A549 (cell line): Measurements from ENCODE around the gene ATP10A. TPM values are rescaled to one million over a fixed set of nuclear protein-coding genes. Genes with fewer than 3 reads are reported as not detected.

Experiments used
- ATAC-seq, 2 experiments: fragments of 200-7000 bp in 1 of 2; fragments of >200 bp in 1 of 2; cut with Nextera tagmentation in 1 of 2; cut with Tn5 transposase in 1 of 2; 3 replicates each; pipeline versions ENCODE4 v1.8.0 to v1.9.1; 2018 to 2020; ENCODE audit warnings: mild to moderate bottlenecking in 1 of 2, moderate library complexity in 1 of 2
- CTCF ChIA-PET: fragments of 300-600 bp; sonication (Branson Sonifier 250); formaldehyde crosslinking; extraction: SDS; loops from one replicate; lab custom pipeline; 2021; ENCODE audit warnings: antibody characterized with exemption, inconsistent platforms; lab: Yijun Ruan, JAX
- POLR2A ChIA-PET: fragments of 350-600 bp; formaldehyde crosslinking; extraction: SDS; loops from one replicate; lab custom pipeline; 2021; ENCODE audit warnings: antibody characterized with exemption, inconsistent platforms; lab: Yijun Ruan, JAX
- DNase-seq, 2 experiments: peaks; one replicate each; pipeline versions ENCODE4 v3.0.0 to v3.0.0-alpha.2; 2011 to 2016; ENCODE audit warnings: low read depth in 1 of 2, low spot score in 1 of 2
- FAIRE-seq: peaks from 2 replicates; lab custom pipeline; 2011; peaks lifted over from hg19 to GRCh38; lab: Jason Lieb, UNC
- H3K27ac ChIP-seq, 2 experiments: fragments of >200 bp; sonication (Bioruptor Twin); formaldehyde crosslinking; 3 replicates each; pipeline ENCODE4 v1.5.1; 2016 to 2017
- H3K4me1 ChIP-seq: fragments of >200 bp; sonication (Bioruptor Twin); formaldehyde crosslinking; 3 replicates; pipeline ENCODE4 v1.6.1; 2016
- H3K4me2 ChIP-seq: fragments of >200 bp; sonication (Bioruptor Twin); formaldehyde crosslinking; 3 replicates; pipeline ENCODE4 v1.6.1; 2016
- H3K4me3 ChIP-seq: fragments of >200 bp; sonication (Bioruptor Twin); formaldehyde crosslinking; 3 replicates; pipeline ENCODE4 v1.5.1; 2016
- H3K9me3 ChIP-seq: fragments of >200 bp; sonication (Bioruptor Twin); formaldehyde crosslinking; 3 replicates; pipeline ENCODE4 v1.6.1; 2016
- BCL3 ChIP-seq: fragments of >200 bp; sonication (Bioruptor Twin); formaldehyde crosslinking; IDR thresholded peaks from 3 replicates; pipeline ENCODE4 v1.6.1; 2016
- EHF ChIP-seq: fragments of 250-450 bp; sonication (Bioruptor Pico); IDR thresholded peaks from 2 replicates; pipeline ENCODE4 v1.5.0; 2020; ENCODE audit warnings: mild to moderate bottlenecking
- ELK1 ChIP-seq: fragments of 150-350 bp; IDR thresholded peaks from 2 replicates; pipeline ENCODE4 v1.6.1; 2014; ENCODE audit warnings: low read depth, mild to moderate bottlenecking, low read length
- FOSL2 ChIP-seq, 2 experiments: fragments of 450-650 bp in 1 of 2; fragments of >200 bp in 1 of 2; sonication (Bioruptor Twin) in 1 of 2; formaldehyde crosslinking; IDR thresholded peaks; 2 replicates each; pipeline versions ENCODE4 v1.5.0 to v1.6.1; 2016 to 2020; ENCODE audit warnings: mild to moderate bottlenecking in 1 of 2, moderate library complexity in 1 of 2
- HMGXB4 ChIP-seq: fragments of 250-450 bp; sonication (Bioruptor Pico); IDR thresholded peaks from 2 replicates; pipeline ENCODE4 v1.5.0; 2021; ENCODE audit warnings: mild to moderate bottlenecking, moderate library complexity, borderline replicate concordance
- JUNB ChIP-seq: fragments of >200 bp; sonication (Bioruptor Twin); formaldehyde crosslinking; IDR thresholded peaks from 2 replicates; pipeline ENCODE4 v1.6.1; 2016
- KDM5A ChIP-seq: fragments of 200-600 bp; sonication (generic); IDR thresholded peaks from 2 replicates; pipeline ENCODE4 v1.6.1; 2016; ENCODE audit warnings: antibody characterized with exemption, mild to moderate bottlenecking
- PHF8 ChIP-seq: fragments of 200-600 bp; sonication (generic); IDR thresholded peaks from 2 replicates; pipeline ENCODE4 v1.6.1; 2016; ENCODE audit warnings: low read depth, mild to moderate bottlenecking, antibody characterized with exemption, moderate library complexity, borderline replicate concordance
- POLR2A ChIP-seq: IDR thresholded peaks from 2 replicates; pipeline ENCODE4 v1.6.1; 2012; ENCODE audit warnings: mild to moderate bottlenecking, low read length
- RAD21 ChIP-seq, 2 experiments: fragments of >200 bp in 1 of 2; sonication (Bioruptor Twin) in 1 of 2; formaldehyde crosslinking in 1 of 2; IDR thresholded peaks in 1 of 2; conservative IDR thresholded peaks in 1 of 2; 2 replicates in 1 of 2; 3 replicates in 1 of 2; pipeline ENCODE4 v1.6.1; 2012 to 2018; ENCODE audit warnings: inconsistent platforms in 1 of 2
- RCOR1 ChIP-seq: fragments of 150-350 bp; IDR thresholded peaks from 2 replicates; pipeline ENCODE4 v1.6.1; 2014; ENCODE audit warnings: antibody characterized with exemption, low read length, low read depth
- ZNF302 ChIP-seq: fragments of 250-450 bp; sonication (Bioruptor Pico); IDR thresholded peaks from 2 replicates; pipeline ENCODE4 v1.9.0; 2021; ENCODE audit warnings: inconsistent platforms, mild to moderate bottlenecking, moderate library complexity
- WGBS: methylation state at CpG from one replicate; pipeline ENCODE4 v1.1.6; 2017; ENCODE audit errors: missing lambda C conversion rate; 5-methylcytosine and 5-hydroxymethylcytosine counted together
- polyA plus RNA-seq, 4 experiments: library from polyadenylated mRNA; depleted of rRNA in 3 of 4; stranded (reverse); fragments of >200 nt; fragmentation: RNase III in 1 of 4; extraction: RNeasy Plus Mini Kit Qiagen cat#74134 plus additional on column Dnase treatment in 1 of 4; gene quantifications; 2 replicates in 3 of 4; 3 replicates in 1 of 4; pipeline ENCODE4 v1.2.3, GENCODE V29; 2011 to 2017

ATP10A gene
- polyA plus RNA-seq, 2 of the 4 experiments (the other 2 are of a cell fraction) = 5.9 to 7.6 TPM

- Histone ChIP-seq H3K9me3 (no peaks in the 10 kb centered on the region), H3K4me3 (no peak overlapping the region), H3K4me1 (no peaks in the 10 kb centered on the region), H3K4me2 (no peak overlapping the region), H3K27ac (no peak overlapping the region)
- TF ChIP-seq HMGXB4 (CRISPR knock-in tag) (no peak), RAD21 (conservative IDR thresholded peaks at IDR 0.05 in 1 of 2, IDR thresholded peaks at IDR 0.05 in 1 of 2) (no peak), JUNB (no peak), POLR2A (no peak), EHF (CRISPR knock-in tag) (no peak)
- DNase-seq (no peak), ATAC-seq (no peak), FAIRE-seq (no peak)
- WGBS = 83% methylated on average over 28 of the region's 30 CpGs
- ChIA-PET CTCF (interaction anchor here (0.7 kb wide), 1 partner anchor 14 kb away, joined by 3 read pairs; no protein-coding TSS in a partner anchor), POLR2A (no interaction called here)
Measured at GRCh38 chr15:25735550-25736384, 127.4 kb downstream of the ATP10A start.

GRCh38 chr15:25734680-25735355 lies 128.3 kb downstream of the ATP10A start:
- no peak for FAIRE-seq

GRCh38 chr15:25733856-25734679 lies 129.1 kb downstream of the ATP10A start:
- ATAC-seq (peak in 1 of 2 experiments; percentile 40; a peak in 1 of 6 replicates), DNase-seq (no peak), FAIRE-seq (no peak)
- H3K27ac ChIP-seq = no peak overlapping the region
- H3K4me2 ChIP-seq = no peak overlapping the region
- H3K9me3 ChIP-seq = no peaks in the 10 kb centered on the region
- WGBS = 84% methylated on average over 18 of the region's 22 CpGs
- POLR2A ChIA-PET = no interaction called here
- no peaks in the 10 kb centered on the region for H3K4me1 ChIP-seq
- H3K4me3 ChIP-seq = no peak overlapping the region
- TF ChIP-seq PHF8 = no peak
- CTCF ChIA-PET = no interaction called here

More at GRCh38 chr15:25734680-25735355, 128.3 kb downstream of the ATP10A start:
- no peak overlapping the region for H3K27ac ChIP-seq
- ChIA-PET POLR2A (no interaction called here), CTCF (no interaction called here)
- ATAC-seq (no peak), DNase-seq (no peak)
- no peaks in the 10 kb centered on the region for H3K9me3 ChIP-seq
- WGBS = 100% methylated on average over 6 of the region's 17 CpGs
- no peaks in the 10 kb centered on the region for H3K4me1 ChIP-seq
- no peak overlapping the region for H3K4me2 ChIP-seq
- H3K4me3 ChIP-seq = no peak overlapping the region
- TF ChIP-seq ZNF302 (CRISPR knock-in tag) (no peak), FOSL2 (IDR thresholded peaks at IDR 0.05) (no peak), FOSL2 (CRISPR knock-in tag; IDR thresholded peaks at IDR 0.05) (no peak), RCOR1 (no peak), KDM5A (no peak), BCL3 (no peak), ELK1 (no peak)
